Peyer's patch (tissue), 4 donors: ENCODE data around the gene IL22RA1. TPM values are rescaled to one million over a fixed set of nuclear protein-coding genes. Genes with fewer than 3 reads are reported as not detected.

Source experiments
- DNase-seq, 3 donors: peaks; one replicate each; pipeline ENCODE4 v3.0.0-alpha.2; 2017 to 2019
- H3K27ac ChIP-seq, 4 donors: fragments of 200-600 bp; sonication (generic); one replicate each; pipeline ENCODE4 v1.5.1; 2016 to 2019
- H3K27me3 ChIP-seq, 2 donors: fragments of 200-600 bp; sonication (generic); one replicate each; pipeline ENCODE4 v1.5.1; 2019
- H3K36me3 ChIP-seq, 3 donors: fragments of 200-600 bp; sonication (generic); one replicate each; pipeline ENCODE4 v1.5.1; 2016 to 2019
- H3K4me1 ChIP-seq, 4 donors: fragments of 200-600 bp; sonication (generic); one replicate each; pipeline ENCODE4 v1.5.1; 2016 to 2019
- H3K4me3 ChIP-seq, 4 donors: fragments of 200-600 bp; sonication (generic); 1 replicate in 3 of 4; 2 replicates in 1 of 4; pipeline ENCODE4 v1.5.1; 2016 to 2019; ENCODE audit warnings: mild to moderate bottlenecking in 1 of 4
- H3K9me3 ChIP-seq, 4 donors: fragments of 200-600 bp; sonication (generic); one replicate each; pipeline ENCODE4 v1.5.1; 2016 to 2019; ENCODE audit warnings: mild to moderate bottlenecking in 1 of 4
- POLR2A ChIP-seq, 2 donors: fragments of 450-650 bp; IDR thresholded peaks; one replicate each; pipeline ENCODE4 v1.5.1; 2017; ENCODE audit warnings: antibody characterized with exemption in 2 of 2, mild to moderate bottlenecking in 2 of 2, moderate library complexity in 2 of 2
- total RNA-seq, 4 donors: library from RNA; depleted of rRNA; stranded (reverse); fragments of >200 nt; gene quantifications; one replicate each; pipeline ENCODE4 v1.1.0, GENCODE V29; 2016
- TF ChIP-seq, protein P1 (sequence below), 6 experiments: fragments of 450-650 bp in 4 of 6; fragments of 200-600 bp in 2 of 6; sonication (generic) in 1 of 6; IDR thresholded peaks; one replicate each; pipeline ENCODE4 v1.5.1; 2017 to 2019; ENCODE audit warnings: antibody characterized with exemption in 6 of 6, mild to moderate bottlenecking in 3 of 6, moderate library complexity in 1 of 6

Gene IL22RA1
- total RNA-seq, 4 donors from 2014 or later = 9.9 to 87.9 (median 74.5) TPM

GRCh38 chr1:24138476-24139221 lies 4.3 kb downstream of the IL22RA1 start:
- Histone ChIP-seq H3K9me3 (no peaks in the 10 kb centered on the region), H3K27me3 (no peaks in the 10 kb centered on the region), H3K27ac (no peak overlapping the region), H3K36me3 (peaks cover 0 to 26% (median 0%) of the 10 kb centered on the region in 3 donors), H3K4me1 (peaks cover 0 to 3% (median 0%) of the 10 kb centered on the region in 4 donors), H3K4me3 (no peak overlapping the region)
- TF ChIP-seq, protein P1, sequence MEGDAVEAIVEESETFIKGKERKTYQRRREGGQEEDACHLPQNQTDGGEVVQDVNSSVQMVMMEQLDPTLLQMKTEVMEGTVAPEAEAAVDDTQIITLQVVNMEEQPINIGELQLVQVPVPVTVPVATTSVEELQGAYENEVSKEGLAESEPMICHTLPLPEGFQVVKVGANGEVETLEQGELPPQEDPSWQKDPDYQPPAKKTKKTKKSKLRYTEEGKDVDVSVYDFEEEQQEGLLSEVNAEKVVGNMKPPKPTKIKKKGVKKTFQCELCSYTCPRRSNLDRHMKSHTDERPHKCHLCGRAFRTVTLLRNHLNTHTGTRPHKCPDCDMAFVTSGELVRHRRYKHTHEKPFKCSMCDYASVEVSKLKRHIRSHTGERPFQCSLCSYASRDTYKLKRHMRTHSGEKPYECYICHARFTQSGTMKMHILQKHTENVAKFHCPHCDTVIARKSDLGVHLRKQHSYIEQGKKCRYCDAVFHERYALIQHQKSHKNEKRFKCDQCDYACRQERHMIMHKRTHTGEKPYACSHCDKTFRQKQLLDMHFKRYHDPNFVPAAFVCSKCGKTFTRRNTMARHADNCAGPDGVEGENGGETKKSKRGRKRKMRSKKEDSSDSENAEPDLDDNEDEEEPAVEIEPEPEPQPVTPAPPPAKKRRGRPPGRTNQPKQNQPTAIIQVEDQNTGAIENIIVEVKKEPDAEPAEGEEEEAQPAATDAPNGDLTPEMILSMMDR (IDR thresholded peaks at IDR 0.05) = no peak
- no peak for TF ChIP-seq POLR2A (IDR thresholded peaks at IDR 0.05)
- no peak for DNase-seq

- no peaks in the 10 kb centered on the region for H3K27me3 ChIP-seq
- no peak for DNase-seq
- H3K4me3 ChIP-seq = no peak overlapping the region
- H3K27ac ChIP-seq = no peak overlapping the region
- H3K9me3 ChIP-seq = no peaks in the 10 kb centered on the region
- H3K36me3 ChIP-seq = peaks cover 0 to 40% (median 0%) of the 10 kb centered on the region in 3 donors
- no peak for TF ChIP-seq POLR2A (IDR thresholded peaks at IDR 0.05)
- TF ChIP-seq, protein P1 (IDR thresholded peaks at IDR 0.05) = no peak
- H3K4me1 ChIP-seq = no peaks in the 10 kb centered on the region
These were observed 5.9 kb downstream of the IL22RA1 start for GRCh38 chr1:24136956-24137539.

GRCh38 chr1:24134376-24134775 lies 8.6 kb downstream of the IL22RA1 start:
- DNase-seq = no peak
- H3K9me3 ChIP-seq = no peaks in the 10 kb centered on the region
- H3K36me3 ChIP-seq = peaks cover 0 to 50% (median 0%) of the 10 kb centered on the region in 3 donors
- no peaks in the 10 kb centered on the region for H3K4me1 ChIP-seq
- no peak overlapping the region for H3K27ac ChIP-seq
- H3K27me3 ChIP-seq = no peaks in the 10 kb centered on the region
- TF ChIP-seq, protein P1 (IDR thresholded peaks at IDR 0.05) = no peak
- no peak for TF ChIP-seq POLR2A (IDR thresholded peaks at IDR 0.05)
- no peak overlapping the region for H3K4me3 ChIP-seq

GRCh38 chr1:24133819-24134218 lies 9.1 kb downstream of the IL22RA1 start:
- H3K9me3 ChIP-seq = no peaks in the 10 kb centered on the region
- DNase-seq = no peak
- H3K4me1 ChIP-seq = no peaks in the 10 kb centered on the region
- H3K27ac ChIP-seq = no peak overlapping the region
- peaks cover 0 to 50% (median 0%) of the 10 kb centered on the region in 3 donors for H3K36me3 ChIP-seq
- H3K4me3 ChIP-seq = no peak overlapping the region
- H3K27me3 ChIP-seq = no peaks in the 10 kb centered on the region
- TF ChIP-seq POLR2A (IDR thresholded peaks at IDR 0.05) = no peak
- TF ChIP-seq, protein P1 (IDR thresholded peaks at IDR 0.05) = no peak

GRCh38 chr1:24130385-24130784 lies 12.6 kb downstream of the IL22RA1 start:
- no peak overlapping the region for H3K4me3 ChIP-seq
- H3K36me3 ChIP-seq = peaks cover 0 to 51% (median 0%) of the 10 kb centered on the region in 3 donors
- no peaks in the 10 kb centered on the region for H3K4me1 ChIP-seq
- H3K27me3 ChIP-seq = no peaks in the 10 kb centered on the region
- H3K27ac ChIP-seq = no peak overlapping the region
- H3K9me3 ChIP-seq = no peaks in the 10 kb centered on the region
- no peak for DNase-seq
- TF ChIP-seq POLR2A (IDR thresholded peaks at IDR 0.05) = no peak
- TF ChIP-seq, protein P1 (IDR thresholded peaks at IDR 0.05) = no peak
